Neural cell (in vitro differentiated cells): ENCODE measurements around the gene RFX5.

Source experiments
- EP300 ChIP-seq: fragments of 450-650 bp; conservative IDR thresholded peaks from 2 replicates; pipeline ENCODE4 v1.6.1; 2014; ENCODE audit warnings: antibody characterized with exemption, mild to moderate bottlenecking, moderate library complexity; ENCODE audit not compliant: poor library complexity, severe bottlenecking
- EZH2 ChIP-seq: fragments of 200-600, 300-800 bp; shearing (Covaris generic), sonication (generic); IDR thresholded peaks from 2 replicates; pipeline ENCODE4 v1.6.1; 2014; ENCODE audit warnings: antibody characterized with exemption, low read length, borderline replicate concordance, mild to moderate bottlenecking; ENCODE audit not compliant: insufficient read depth, poor library complexity, severe bottlenecking
- MXI1 ChIP-seq: fragments of 450-650 bp; conservative IDR thresholded peaks from 2 replicates; pipeline ENCODE4 v1.6.1; 2014; ENCODE audit warnings: antibody characterized with exemption, mild to moderate bottlenecking; ENCODE audit not compliant: poor library complexity, severe bottlenecking
- POLR2AphosphoS5 ChIP-seq: IDR thresholded peaks from 2 replicates; pipeline ENCODE4 v1.6.1; 2012
- RAD21 ChIP-seq: fragments of 450-650 bp; conservative IDR thresholded peaks from 2 replicates; pipeline ENCODE4 v1.6.1; 2014; ENCODE audit warnings: antibody characterized with exemption, mild to moderate bottlenecking, moderate library complexity
- SMC3 ChIP-seq: fragments of 450-650 bp; conservative IDR thresholded peaks from 2 replicates; pipeline ENCODE4 v1.6.1; 2014; ENCODE audit warnings: antibody characterized with exemption, mild to moderate bottlenecking, moderate library complexity; ENCODE audit not compliant: poor library complexity
- TAF1 ChIP-seq: IDR thresholded peaks from 2 replicates; pipeline ENCODE4 v1.6.1; 2012; ENCODE audit warnings: low read depth
- TF ChIP-seq, protein P1 (sequence below): fragments of 450-650 bp; IDR thresholded peaks from 2 replicates; pipeline ENCODE4 v1.5.1; 2014; ENCODE audit warnings: antibody characterized with exemption, mild to moderate bottlenecking, moderate library complexity; ENCODE audit not compliant: poor library complexity, severe bottlenecking
- TF ChIP-seq, protein P2 (sequence below): IDR thresholded peaks from 2 replicates; pipeline ENCODE4 v1.6.1; 2012; ENCODE audit warnings: borderline replicate concordance

- TF ChIP-seq, protein P1, sequence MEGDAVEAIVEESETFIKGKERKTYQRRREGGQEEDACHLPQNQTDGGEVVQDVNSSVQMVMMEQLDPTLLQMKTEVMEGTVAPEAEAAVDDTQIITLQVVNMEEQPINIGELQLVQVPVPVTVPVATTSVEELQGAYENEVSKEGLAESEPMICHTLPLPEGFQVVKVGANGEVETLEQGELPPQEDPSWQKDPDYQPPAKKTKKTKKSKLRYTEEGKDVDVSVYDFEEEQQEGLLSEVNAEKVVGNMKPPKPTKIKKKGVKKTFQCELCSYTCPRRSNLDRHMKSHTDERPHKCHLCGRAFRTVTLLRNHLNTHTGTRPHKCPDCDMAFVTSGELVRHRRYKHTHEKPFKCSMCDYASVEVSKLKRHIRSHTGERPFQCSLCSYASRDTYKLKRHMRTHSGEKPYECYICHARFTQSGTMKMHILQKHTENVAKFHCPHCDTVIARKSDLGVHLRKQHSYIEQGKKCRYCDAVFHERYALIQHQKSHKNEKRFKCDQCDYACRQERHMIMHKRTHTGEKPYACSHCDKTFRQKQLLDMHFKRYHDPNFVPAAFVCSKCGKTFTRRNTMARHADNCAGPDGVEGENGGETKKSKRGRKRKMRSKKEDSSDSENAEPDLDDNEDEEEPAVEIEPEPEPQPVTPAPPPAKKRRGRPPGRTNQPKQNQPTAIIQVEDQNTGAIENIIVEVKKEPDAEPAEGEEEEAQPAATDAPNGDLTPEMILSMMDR = no peak
- TF ChIP-seq EP300 = no peak
- TF ChIP-seq, protein P2, sequence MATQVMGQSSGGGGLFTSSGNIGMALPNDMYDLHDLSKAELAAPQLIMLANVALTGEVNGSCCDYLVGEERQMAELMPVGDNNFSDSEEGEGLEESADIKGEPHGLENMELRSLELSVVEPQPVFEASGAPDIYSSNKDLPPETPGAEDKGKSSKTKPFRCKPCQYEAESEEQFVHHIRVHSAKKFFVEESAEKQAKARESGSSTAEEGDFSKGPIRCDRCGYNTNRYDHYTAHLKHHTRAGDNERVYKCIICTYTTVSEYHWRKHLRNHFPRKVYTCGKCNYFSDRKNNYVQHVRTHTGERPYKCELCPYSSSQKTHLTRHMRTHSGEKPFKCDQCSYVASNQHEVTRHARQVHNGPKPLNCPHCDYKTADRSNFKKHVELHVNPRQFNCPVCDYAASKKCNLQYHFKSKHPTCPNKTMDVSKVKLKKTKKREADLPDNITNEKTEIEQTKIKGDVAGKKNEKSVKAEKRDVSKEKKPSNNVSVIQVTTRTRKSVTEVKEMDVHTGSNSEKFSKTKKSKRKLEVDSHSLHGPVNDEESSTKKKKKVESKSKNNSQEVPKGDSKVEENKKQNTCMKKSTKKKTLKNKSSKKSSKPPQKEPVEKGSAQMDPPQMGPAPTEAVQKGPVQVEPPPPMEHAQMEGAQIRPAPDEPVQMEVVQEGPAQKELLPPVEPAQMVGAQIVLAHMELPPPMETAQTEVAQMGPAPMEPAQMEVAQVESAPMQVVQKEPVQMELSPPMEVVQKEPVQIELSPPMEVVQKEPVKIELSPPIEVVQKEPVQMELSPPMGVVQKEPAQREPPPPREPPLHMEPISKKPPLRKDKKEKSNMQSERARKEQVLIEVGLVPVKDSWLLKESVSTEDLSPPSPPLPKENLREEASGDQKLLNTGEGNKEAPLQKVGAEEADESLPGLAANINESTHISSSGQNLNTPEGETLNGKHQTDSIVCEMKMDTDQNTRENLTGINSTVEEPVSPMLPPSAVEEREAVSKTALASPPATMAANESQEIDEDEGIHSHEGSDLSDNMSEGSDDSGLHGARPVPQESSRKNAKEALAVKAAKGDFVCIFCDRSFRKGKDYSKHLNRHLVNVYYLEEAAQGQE = no peak
- no peak for TF ChIP-seq POLR2AphosphoS5
- no peak for TF ChIP-seq MXI1
- TF ChIP-seq EZH2 = no peak
- TF ChIP-seq RAD21 = no peak
- TF ChIP-seq TAF1 = no peak
- no peak for TF ChIP-seq SMC3
Measured at GRCh38 chr1:151309811-151310323, 37.2 kb downstream of the RFX5 start.
